NCI-H187 treated with DMSO at 0.1 percent for 48 hours (cell line): ENCODE measurements around the gene PLIN4.
"Not testable (repeated sequence)": the region's sequence is repeated elsewhere in the genome, so short reads cannot be mapped to it uniquely, and the experiment has no call there.

ENCODE experiments used
- DNase-seq: peaks from one replicate; lab custom pipeline; 2025; lab: John Stamatoyannopoulos, UW

Gene PLIN4

DNA sequence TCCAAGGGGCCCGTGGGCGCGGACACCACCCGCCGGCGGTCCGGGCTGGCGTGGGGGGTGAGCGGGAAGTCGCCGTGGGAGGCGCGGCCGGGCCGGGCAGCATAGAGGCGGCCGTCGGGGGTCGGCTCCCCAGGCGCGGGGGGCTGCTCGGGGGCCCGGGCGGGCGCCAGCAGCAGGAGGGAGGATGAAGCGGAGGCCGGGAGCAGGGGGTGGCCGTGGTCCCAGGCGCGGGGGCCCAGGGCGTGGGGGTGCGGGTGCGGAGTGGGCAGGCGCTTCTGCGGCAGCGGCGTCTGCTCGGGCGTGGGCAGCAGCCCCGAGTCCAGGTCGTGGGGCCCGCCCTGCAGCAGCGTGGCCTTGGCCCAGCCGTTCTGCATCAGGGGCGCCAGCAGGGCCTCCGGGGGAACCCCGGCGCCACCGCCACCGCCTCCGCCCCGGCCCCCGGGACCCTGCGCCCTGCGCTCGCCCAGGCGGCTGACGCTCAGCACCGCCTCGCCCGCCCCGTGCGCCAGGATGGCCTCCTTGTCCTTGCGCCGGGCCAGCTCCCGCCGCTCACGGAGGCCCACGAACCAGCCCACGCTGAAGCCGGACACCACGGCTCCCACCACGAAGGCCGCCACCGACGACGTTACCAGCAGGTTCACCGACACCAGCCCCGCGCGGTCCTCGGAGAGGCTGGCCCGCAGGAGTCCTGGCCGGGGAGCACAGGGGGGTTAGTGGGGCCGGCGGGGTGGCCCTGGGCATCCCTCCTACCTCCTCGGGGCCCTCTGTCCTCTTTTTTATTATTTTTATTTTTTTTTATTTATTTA lies 25.8 kb upstream of the PLIN4 start:
- DNase-seq, result no peak

DNA sequence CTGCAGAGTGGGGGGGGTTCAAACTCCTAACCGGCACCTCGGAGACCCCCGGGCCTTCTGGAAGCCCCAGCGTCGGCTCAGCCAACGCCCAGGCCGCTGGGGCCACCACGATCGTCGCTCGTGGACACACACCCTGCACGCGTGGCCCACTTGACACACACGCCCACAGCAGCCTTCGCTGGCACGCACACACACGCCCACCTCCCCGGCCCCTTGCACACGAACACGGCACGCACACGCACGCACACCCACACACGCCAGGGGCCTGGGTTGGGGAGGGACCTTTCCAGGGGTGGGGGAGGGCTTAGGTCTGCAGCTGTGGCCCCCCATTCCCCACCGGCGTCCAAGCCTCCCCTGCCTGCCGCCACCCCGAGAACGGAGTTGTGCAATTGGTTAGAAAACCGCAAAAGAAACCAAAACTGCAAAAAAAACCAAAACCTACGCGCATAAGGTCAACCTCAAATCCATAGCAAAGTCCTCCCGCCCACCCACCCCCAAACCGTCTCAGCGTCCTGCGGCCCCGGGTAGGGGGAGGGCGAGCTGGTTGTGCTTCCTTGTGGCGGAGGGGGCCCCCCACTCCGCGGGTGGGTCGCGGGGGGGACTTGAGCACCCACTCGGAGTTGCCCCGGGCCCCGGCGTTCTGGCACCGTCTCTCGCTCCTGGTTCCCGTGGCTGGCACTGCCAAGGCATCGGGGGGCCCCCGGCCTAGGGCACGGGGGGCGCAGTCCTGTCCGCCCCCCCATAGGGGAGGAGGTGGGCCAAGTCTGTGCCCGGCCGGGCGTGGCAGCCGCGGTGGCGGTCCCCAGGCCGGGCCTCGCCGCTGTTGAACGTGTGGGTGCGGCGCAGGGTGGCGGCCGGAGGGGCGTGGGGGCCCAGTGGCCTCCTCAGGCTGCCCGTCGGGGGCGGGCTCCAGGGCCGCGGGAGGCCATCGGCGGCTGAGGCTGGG lies 24.9 kb upstream of the PLIN4 start:
- no peak for DNase-seq

DNA sequence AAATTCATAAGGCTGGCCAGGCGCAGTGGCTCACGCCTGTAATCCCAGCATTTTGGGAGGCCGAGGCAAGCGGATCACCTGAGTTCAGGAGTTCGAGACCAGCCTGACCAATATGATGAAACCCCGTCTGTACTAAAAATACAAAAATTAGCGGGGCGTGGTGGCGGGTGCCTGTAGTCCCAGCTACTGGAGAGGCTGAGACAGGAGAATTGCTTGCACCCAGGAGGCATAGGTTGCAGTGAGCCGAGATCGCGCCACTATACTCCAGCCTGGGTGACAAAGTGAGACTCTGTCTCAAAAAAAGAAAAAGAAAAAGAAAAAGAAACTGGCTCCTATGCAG lies 23.5 kb upstream of the PLIN4 start:
- not testable (repeated sequence) for DNase-seq

DNA sequence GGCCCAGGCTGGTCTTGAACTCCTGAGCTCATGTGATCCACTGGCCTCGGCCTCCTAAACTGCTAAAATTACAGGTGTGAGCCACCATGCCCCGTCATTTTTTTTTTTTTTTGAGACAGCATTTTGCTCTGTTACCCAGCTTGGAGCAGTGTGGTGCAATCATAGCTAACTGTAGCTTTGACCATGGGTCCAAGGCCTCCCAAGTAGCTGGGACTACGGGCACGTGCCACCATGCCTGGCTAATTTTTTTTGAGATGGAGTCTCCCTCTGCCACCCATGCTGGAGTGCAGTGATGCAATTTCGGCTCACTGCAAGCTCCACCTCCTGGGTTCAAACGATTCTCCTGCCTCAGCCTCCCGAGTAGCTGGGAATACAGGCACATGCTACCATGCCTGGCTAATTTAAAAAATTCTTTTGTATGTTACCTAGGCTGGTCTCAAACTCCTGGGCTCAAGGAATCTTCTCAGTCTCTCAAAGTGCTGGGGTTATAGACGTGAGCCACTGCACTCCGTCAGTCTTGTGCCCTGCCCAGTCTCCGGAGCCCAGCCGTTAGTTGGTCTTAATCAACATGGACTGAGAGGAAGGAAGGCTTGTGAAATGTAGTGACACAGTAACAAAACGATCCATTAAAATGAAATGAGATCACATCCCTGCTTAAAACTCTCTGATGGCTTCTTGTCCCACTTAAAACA lies 23.0 kb upstream of the PLIN4 start:
- DNase-seq, result no peak

DNA sequence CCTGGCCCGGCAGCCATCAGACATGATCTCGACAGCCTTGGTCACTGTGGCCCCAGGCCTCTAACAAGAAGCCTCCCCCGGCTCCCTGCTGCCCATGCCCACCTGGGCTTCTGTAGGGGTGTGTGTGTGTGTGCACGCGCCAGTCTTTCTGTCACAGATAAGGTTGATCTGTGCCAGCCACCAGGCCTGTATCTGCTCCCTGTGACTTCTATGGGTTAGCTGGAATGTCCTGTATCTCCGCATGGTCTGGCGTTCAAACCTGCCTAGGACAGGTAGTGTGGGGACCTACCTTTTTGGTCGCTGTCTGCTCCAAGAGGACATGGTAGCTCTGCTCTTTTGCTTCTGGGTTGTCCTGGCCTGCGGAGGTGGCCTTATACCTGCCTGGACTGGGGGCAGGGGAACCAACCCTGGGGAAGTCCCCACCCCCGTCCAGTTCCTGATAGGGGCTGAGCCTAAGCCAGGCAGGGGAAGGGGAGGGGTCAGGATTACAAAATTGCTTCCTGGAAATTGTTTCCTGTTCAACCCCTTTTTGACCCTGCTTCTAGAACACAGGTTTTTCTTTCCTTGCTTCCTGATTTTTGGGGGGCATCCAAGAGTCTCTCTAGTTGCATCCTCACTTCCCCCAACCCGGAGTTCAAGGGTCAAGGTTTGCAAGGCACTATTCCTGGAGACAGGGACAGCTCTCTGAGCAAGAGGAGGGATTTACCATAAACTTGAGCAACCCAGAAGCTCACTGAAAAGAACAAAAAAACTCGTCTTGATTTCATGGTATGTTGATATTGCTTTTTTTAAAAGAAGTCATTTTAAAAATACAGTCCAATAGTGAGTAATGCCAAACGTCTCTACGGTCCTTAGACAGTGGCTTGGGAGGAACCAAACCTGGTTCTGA lies 21.7 kb upstream of the PLIN4 start, which contains the start of gene LRG1:
Gene LRG1 (minus strand): TSS at position 344 of the 889 bp plus-strand sequence. CDS start 23 bp downstream, at position 321.
- DNase-seq, result no peak

DNA sequence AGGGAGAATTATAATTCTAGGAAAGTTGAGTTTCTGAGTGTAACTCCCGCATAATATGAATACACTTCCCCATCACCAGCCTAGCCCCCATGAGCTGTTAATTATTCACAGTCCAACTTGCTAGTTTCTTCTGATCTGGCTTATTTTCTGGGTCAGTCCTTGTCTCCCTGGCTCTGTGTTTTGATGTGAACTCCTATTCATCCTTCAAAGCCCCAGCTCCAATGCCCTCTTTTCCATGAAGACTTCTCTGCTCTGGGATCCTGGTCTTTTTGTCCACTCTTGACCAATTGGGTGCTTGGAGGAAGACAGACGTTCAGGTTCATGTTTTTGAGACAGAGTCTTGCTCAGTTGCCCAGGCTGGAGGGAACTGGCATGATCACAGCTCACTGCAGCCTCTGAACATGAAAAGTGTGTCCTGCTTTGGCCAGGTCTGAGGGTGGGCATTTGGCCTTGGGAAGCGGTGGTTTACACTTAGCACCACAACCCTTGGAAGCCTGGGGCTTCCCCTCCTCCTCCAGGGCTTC lies 20.9 kb upstream of the PLIN4 start:
- no peak for DNase-seq

DNA sequence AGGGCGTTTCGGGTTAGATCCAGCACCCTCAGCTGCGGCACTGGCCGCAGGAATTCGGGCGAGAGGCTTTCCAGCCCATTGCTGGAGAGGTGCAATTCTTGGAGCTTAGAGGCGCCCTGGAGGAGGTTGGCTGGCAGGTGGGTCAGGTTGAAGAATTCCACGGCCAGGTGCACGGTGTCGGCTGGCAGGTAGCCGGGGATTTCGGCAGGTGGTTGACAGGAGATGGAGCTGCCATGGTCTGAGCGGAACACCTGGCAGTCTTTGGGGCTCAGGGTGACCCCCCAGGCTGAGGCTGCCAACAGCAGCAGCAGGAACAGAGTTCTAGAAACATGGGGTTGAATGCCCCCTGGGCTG lies 20.3 kb upstream of the PLIN4 start:
- no peak for DNase-seq

DNA sequence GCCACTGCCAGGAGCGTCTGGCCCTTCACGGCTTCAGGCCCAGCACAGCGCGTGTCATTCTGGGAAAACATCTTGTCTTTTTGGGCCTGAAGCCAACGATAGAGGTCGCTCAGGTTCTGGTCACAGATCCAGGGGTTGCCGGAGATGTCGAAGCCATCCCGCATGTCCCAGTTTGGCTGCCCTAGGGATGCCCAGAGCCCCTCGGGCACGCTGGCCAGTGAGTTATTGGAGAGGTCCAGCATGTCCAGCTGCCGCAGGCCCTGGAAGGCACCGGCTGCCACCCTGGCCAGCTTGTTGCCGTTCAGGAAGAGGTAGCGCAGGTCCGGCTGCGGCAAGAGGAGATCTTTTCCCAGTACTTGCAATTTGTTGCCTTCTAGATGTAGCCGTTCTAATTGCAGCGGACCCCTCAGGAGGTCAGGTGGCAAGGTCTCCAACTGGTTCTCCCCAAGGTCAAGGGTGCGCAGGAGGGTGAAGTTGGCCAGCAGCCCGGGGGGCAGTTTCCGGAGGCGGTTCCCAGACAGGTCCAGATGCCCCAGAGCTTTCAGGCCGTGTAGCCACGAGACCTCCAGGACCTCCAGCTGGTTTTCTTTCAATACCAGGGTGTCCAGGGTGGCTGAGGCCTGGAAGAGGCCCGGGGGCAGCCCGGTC lies 19.8 kb upstream of the PLIN4 start:
- no peak for DNase-seq

DNA sequence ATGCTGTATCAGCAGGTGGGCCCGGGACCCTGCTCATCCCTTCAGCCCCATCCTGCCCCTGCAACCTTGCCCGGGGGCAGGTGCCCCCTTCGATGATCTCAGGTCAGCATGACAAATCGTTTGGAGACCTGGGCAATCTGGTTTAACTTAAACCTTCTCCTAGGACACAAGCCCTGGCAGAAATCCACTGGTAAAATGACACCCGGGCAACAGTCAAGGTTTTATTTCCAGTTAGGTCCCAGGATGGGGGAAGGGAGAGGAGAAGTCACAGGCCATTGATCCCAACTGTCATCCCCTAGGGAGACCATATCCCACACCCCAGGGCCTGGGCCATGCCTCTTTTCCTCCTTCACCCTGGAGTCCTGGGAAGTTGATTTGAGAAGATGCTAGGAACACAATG lies 18.5 kb upstream of the PLIN4 start:
- DNase-seq, result no peak

DNA sequence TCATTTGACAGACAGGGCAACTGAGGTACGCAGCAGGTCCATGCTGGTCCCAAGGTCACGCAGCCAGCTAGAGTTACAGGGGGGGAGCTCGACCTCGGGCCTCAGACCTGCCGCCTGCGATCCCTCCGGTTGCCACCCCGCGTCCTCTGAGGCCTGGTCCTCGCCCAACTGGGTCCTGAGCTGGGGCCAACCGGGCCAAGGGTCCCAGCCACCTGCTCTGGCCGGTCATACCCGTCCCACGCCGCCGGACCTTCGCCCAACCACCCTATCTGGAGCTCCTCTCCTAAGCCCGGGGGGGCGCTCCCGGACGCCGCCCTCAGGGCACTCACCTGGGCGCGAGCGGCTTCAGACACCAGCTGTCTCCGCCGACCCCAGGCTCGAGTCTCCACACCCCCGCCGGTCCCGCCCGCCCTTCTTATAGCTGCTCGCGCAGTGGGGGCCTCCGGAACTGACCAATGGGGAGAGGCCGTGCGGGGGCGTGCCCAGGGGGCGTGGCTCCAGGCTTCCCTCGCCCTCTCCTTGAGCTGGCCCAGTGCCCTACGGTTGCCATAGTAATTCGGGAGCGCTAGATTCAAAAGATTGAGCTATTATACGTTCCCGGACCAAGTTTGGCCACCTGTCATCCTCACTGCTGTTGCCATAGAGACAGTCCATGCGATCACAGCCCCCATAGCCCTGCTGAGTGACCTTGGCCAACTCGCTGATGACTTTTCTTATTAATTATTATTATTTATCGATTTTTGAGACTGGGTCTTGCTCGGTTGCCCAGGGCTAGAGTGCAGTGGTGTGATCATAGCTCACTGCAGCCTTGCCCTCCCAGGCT lies 16.8 kb upstream of the PLIN4 start, which contains the start of gene PLIN5:
Gene PLIN5 (minus strand): TSS at position 389 of the 823 bp plus-strand sequence. CDS start 1,150 bp downstream, outside the sequence.
- no peak for DNase-seq

DNA sequence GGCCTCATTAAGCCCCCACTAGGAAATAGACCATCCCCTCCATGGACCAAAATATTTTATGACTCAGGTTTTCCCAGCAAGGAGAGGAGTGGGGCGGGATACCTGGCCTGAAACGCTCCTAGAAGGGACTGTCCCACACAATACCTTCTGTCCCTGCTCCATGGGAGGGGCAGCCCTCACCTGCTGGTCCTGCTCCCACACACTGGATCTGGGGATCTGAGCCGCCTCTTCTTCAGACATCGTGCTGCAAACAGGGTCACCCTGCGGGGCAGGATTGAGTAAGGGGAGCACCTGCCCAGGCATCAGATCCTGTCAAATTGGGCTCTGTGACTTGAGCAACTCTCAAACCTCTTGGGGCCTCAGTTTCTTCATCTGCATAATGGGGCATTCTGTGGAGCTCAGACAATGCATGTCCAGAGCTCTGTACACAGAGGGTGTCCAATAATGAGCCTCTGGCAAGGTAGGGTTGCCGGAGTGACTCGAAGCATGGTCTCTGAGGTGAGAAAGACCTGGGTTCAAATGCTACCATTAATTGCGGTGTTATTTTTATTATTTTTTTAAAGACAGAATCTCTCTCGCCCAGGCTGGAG lies 15.6 kb upstream of the PLIN4 start:
- DNase-seq, result no peak

DNA sequence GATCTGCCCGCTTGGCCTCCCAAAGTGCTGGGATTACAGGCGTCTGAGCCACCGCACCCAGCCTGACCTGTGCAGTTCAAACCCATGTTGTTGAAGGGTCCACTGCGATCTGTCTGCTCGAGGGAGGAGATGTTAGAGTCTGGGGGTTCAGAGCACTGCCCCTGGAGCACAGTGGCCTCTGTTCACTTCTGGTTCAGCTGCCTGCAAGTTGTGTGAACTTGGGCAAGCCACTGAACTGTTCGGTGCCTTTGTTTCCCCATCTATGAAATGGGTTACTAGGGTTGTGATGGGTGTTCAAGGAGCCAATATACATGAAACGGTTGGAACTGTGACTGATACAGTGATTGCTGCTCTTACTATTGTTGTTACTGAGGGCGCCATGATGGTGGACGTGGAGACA lies 15.0 kb upstream of the PLIN4 start:
- no peak for DNase-seq

DNA sequence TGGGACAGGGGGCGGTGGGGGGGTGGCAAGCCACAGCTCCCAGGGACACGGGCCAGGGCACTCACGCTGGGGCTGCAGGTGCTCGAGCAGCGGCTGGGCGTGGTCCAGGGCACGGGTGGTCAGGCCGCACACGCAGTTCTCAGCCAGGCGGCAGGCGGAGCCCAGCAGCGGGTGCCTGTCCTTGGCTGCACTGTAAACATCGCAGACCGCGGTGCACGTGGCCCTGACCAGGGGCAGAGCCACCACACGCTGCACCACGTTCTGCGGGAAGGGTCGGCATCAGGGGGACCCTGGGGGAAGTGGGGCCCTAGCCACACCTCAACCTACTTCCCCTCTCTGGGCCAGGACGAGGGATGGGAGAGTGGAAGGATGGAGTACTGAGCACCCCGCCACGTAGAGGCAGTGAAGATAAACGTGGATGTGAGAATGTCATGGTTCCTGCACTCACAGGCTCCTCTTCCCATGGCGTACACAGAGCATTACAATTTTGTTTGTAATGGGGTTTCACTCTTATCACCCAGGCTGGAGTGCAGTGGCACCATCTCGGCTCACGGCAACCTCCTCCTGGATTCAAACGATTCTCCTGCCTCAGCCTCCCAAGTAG lies 13.4 kb upstream of the PLIN4 start:
- DNase-seq, result no peak

DNA sequence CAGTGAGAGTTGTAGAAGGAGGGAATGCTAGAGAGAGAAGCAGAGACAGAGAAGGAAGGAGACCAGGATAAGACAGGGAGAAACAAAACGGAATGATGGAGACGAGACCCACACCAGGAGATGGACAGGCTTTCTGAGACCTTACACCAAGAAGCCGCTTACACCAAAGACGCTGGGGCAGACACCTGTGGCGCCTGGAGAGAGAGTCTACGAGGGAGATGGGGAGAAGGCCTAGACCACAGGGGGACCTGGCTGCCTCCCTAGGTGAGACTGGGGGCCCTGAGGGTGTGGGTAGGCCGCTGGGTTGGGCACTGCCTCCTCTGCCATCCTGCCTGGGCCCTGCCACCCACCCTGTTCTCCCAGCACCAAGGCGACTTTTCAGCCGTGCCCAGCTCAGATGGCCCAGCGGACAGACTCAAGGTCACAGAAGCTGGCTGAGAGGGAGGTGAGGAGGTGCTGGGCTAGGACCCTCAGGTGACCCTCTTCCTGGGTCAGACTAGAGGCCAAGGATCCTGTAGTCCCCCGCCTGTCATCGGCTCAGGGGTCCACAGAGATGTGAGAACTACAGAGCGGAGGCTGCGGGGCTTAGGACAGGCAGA lies 11.7 kb upstream of the PLIN4 start:
- DNase-seq, result no peak

DNA sequence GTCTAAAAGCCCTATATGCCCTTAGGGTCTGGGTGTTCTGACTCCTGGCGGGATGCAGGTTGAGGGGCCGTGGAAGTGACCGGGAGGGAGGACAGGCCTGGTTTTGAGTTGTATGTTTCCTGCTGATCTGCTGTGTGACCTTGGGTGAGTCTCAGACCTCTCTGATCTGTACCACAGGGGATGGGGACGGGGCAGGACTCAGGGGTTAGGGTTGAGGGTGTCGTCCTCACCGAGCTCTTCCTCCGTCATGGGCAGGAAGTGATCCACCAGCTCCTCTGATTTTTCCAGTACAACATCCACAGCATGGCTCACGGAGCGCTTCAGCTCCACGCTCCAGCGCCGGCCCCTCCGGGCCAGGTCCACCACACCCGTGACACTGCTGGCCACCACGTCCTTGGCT lies 10.6 kb upstream of the PLIN4 start:
- no peak for DNase-seq

DNA sequence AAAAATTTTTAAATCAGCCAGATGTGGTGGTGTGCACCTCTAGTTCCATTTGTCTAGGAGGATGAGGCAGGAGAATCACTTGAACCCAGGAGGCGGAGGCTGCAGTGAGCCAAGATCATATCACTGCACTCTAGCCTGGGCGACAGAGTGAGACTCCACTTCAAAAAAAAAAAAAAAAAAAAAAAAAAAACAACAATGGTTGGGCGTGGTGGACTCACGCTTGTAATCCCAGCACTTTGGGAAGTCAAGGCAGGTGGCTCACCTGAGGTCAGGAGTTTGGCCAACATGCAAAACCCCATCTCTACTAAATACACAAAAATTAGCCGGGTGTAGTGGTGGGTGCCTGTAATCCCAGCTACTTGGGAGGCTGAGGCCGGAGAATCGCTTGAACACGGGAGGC lies 9.1 kb upstream of the PLIN4 start:
- DNase-seq, result not testable (repeated sequence)

DNA sequence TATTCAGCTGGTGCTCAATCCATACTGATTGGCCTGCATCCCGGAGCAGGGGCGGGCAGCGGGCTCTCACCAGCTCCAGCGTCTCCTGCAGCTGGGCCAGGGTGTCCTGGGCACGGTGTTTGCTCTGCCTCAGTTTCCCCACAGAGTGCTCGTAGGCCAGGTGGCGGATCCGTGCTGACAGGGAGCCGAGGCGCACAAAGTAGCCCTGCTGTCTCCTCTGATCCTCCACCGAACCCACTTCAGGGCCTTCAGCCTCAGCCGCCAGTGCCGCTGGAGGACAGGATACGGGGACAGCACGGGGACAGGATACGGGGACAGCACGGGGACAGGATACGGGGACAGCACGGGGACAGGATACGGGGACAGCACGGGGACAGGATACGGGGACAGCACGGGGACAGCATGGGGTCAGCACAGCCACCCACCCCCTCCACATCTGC lies 7.3 kb upstream of the PLIN4 start:
- no peak for DNase-seq

DNA sequence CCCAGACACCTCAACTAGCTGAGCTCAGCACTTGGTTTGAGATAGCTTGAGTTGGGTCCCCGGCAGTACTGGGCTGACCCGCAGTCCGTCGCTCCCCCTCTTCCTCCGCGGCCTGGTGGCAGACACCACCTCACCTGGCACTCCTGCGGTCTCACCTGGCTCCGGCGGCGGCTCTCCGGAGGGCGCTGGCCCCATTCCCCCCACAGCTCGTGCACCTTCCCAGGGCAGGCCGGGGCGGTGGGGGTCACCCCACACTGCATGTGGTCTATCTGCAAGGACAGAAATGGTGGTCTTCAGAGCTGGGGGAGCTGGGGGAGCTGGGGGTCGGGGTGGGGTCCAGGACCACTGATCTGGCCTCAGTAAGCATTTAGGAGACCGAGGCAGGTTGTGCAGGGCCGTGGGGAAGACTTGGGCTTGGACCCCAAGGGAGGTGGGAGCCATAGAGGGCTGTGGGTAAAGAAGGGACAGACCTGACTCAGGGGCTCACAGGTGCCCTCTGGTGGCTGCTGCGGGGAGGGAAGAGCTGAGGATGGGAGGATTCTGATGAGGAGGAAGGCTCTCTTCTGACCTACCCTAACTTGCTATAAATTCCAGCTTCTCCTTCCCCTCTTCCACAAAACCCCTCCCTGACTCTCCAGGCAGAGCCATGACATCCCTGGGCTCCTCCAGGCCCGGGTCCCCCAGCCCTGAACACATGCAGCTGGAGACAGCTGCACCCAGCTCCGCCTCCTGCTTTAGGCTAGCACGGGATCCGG lies 6.7 kb upstream of the PLIN4 start:
- no peak for DNase-seq
